ENCODE results near the gene FBLN2.

DNA sequence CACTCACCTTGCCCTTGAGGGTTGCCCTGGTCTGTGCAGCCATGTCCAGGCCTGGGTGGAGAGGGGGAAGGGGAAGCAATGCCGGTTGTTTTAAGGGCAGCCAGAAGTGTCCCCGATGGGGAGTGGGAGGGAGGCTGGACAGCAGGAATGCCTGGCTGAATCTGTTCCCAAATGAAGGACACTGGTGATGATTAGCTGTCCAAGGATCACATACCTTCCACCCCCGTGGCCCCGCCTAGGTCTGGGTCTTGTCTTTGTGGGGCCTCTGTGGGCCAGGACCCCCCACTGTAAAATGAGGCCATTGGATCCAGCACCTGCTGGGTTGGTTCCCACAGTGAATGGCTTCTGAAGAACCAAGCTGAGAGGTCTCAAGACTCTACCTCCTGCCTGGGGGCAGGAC is 71.4 kb downstream of the FBLN2 start:
- TF ChIP-seq, protein P1, sequence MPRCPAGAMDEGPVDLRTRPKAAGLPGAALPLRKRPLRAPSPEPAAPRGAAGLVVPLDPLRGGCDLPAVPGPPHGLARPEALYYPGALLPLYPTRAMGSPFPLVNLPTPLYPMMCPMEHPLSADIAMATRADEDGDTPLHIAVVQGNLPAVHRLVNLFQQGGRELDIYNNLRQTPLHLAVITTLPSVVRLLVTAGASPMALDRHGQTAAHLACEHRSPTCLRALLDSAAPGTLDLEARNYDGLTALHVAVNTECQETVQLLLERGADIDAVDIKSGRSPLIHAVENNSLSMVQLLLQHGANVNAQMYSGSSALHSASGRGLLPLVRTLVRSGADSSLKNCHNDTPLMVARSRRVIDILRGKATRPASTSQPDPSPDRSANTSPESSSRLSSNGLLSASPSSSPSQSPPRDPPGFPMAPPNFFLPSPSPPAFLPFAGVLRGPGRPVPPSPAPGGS (IDR thresholded peaks at IDR 0.05): no peak
- TF ChIP-seq RFX5 (IDR thresholded peaks at IDR 0.05): no peak

Data from A549 (cell line).